IPS-15b (cell line): ENCODE measurements around the gene KIT.

Experiments used
- H3K27me3 ChIP-seq: one replicate; pipeline ENCODE4 v1.6.1; 2013; ENCODE audit warnings: low read length; ENCODE audit not compliant: control insufficient read depth, insufficient read depth
- H3K36me3 ChIP-seq: one replicate; pipeline ENCODE4 v1.6.1; 2013; ENCODE audit warnings: low read length; ENCODE audit not compliant: control insufficient read depth, insufficient read depth
- H3K4me1 ChIP-seq: one replicate; pipeline ENCODE4 v1.6.1; 2013; ENCODE audit warnings: mild to moderate bottlenecking, low read length; ENCODE audit not compliant: control insufficient read depth, insufficient read depth
- H3K4me3 ChIP-seq: one replicate; pipeline ENCODE4 v1.5.1; 2013; ENCODE audit warnings: low read depth, low read length
- H3K9ac ChIP-seq: one replicate; pipeline ENCODE4 v1.6.1; 2013; ENCODE audit warnings: low read depth, mild to moderate bottlenecking, low read length
- H3K9me3 ChIP-seq: one replicate; pipeline ENCODE4 v1.6.1; 2013; ENCODE audit warnings: mild to moderate bottlenecking, low read length; ENCODE audit not compliant: control insufficient read depth, insufficient read depth

Gene KIT

DNA sequence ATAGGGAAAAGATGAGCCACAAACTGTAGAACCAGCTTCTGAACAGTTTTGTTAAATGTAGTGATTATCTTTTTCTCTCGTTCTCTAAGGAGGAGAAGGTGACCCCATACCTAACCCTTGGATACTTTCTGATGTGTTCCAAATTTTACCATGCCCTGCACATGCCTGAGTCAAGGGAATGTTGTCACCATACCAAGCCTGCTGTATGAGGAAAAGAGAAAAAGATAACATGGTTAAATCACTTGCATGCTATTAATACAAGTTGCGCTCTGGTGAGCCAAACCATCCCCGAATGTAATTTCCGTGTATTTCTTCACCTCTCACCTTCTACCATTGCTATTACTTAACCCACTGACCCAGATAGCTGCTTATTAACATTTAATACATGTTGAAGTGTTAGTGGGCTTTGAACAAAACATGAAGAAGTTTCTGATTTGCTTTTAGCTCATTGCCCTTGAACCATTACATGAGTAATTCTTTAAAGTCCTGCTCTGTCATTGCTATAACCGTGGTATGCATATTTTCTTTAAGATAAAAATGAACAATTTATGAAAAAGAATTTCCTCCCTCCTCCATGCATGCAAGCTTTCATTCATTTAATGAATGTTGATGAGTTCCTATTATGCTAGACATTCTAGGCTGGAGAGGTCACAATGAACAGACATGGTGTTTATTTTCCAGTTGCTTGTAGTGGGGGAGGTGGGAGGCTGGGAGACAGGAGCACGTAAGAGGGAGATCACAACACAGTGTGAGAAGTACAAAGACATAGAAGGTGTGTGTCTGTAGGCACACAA is 13.6 kb upstream of the KIT start:
- Histone ChIP-seq H3K4me1 (no peaks in the 10 kb centered on the region), H3K9me3 (no peaks in the 10 kb centered on the region), H3K4me3 (no peak overlapping the region), H3K27me3 (no peaks in the 10 kb centered on the region), H3K9ac (no peak overlapping the region), H3K36me3 (no peaks in the 10 kb centered on the region)

DNA sequence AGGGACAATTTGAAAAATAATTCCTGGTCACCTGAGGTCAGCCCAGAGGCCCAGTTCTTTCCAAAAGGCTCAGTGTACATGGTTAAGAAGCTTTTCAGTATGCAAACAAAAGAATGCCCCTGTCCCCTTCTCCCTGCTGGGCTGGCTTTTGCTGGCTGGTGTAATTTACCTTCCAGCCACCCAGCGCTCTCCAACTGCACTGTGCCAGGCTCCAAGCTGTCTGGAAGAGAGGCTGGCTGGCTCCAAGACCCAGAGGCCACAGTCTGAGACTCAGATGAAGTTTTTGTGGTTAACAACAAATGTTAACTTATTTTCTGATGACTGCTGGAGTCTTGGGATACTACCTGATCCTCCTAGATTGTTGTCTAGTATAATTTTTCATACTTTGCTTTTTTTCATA is 11.9 kb upstream of the KIT start:
- Histone ChIP-seq H3K9me3 (no peaks in the 10 kb centered on the region), H3K9ac (no peak overlapping the region), H3K36me3 (no peaks in the 10 kb centered on the region), H3K4me1 (peaks cover 3% of the 10 kb centered on the region), H3K27me3 (no peaks in the 10 kb centered on the region), H3K4me3 (no peak overlapping the region)

DNA sequence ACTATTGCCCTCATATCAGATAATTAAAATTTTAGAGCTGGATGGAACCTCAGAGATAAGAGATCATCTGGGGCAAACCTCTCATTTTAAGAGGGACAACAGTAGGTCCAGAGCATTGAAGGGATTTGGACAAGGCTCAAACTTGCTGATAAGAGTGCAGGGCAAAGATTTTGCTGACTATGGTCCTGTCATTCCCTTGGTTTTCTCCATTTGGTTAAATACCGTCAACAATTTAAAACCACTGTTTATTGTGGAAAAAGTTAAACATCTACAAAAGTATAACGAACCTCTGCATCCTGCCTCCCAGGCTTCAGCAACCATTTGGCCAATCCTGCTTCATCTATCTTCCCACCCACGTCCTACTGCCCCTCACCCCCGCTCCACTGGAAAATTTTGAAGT is 10.7 kb upstream of the KIT start:
- Histone ChIP-seq H3K4me1 (peaks cover 3% of the 10 kb centered on the region), H3K9me3 (no peaks in the 10 kb centered on the region), H3K27me3 (no peaks in the 10 kb centered on the region), H3K9ac (no peak overlapping the region), H3K4me3 (no peak overlapping the region), H3K36me3 (no peaks in the 10 kb centered on the region)

DNA sequence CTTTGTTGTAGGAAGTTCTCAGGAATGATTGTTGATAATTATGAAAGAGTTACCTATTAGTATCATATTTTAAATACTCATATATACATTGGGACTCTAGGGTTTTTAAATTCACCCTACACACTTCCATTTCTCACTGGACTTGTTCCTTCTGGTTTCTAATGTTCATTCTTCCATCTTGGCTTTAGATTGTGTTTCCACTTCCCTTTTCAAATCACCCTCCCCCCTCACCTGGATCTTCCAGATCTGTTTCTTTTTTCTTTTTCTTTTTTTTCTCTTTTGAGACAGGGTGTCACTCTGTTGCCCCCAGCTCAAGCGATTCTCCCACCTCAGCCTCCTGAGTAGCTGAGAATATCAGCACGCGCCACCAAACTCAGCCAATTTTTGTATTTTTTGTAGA is 6.7 kb upstream of the KIT start:
- H3K27me3 ChIP-seq: peaks cover 22% of the 10 kb centered on the region

DNA sequence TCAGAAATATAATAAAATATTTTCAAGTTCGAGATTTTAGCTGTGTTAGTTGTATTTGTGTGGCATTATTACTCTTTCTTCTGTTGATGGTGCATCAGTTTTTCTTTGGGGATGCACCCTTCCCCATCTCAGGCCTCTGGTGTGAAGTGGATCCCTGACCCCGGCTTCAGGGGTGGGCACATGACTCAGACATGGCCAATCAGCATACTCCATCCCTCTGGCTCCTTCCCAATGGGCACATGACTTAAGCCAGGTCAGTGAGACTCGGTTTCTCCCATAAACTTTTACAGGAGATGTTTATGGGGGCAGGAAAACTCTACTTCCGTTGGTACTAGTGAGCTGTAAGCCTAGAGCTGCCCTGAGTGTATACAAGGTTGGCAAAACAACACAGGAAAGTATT is 3.0 kb upstream of the KIT start:
- no peaks in the 10 kb centered on the region for H3K36me3 ChIP-seq
- peaks cover 4% of the 10 kb centered on the region for H3K4me1 ChIP-seq
- no peaks in the 10 kb centered on the region for H3K9me3 ChIP-seq
- no peak overlapping the region for H3K9ac ChIP-seq
- H3K4me3 ChIP-seq: no peak overlapping the region
- peaks cover 44% of the 10 kb centered on the region for H3K27me3 ChIP-seq

More for the DNA sequence above, 6.7 kb upstream of the KIT start:
- Histone ChIP-seq H3K9ac (no peak overlapping the region), H3K4me3 (no peak overlapping the region), H3K36me3 (no peaks in the 10 kb centered on the region), H3K4me1 (peaks cover 3% of the 10 kb centered on the region), H3K9me3 (no peaks in the 10 kb centered on the region)

DNA sequence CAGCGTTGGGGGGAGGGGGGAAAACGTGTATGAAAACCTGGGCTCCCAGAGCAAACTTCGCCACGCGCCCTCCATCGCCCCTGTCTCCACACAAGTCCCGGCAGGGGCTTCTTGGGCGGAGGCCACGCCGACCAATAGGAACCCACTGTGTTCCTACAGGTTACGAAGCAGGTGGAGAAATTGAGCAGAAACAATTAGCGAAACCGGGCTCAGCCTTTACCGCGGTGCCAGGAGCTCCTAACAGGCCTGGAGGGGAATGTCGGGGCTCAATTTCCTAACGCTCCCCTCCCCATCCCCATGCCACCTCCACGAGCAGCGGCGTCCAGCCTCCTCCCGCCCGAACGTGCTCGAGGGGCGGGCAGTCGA is 589 bp upstream of the KIT start:
- peak overlapping the region; percentile 84 for H3K4me3 ChIP-seq
- peaks cover 59% of the 10 kb centered on the region for H3K27me3 ChIP-seq
- peaks cover 7% of the 10 kb centered on the region for H3K4me1 ChIP-seq
- no peaks in the 10 kb centered on the region for H3K36me3 ChIP-seq
- H3K9me3 ChIP-seq: no peaks in the 10 kb centered on the region
- H3K9ac ChIP-seq: peak overlapping the region; percentile 24

DNA sequence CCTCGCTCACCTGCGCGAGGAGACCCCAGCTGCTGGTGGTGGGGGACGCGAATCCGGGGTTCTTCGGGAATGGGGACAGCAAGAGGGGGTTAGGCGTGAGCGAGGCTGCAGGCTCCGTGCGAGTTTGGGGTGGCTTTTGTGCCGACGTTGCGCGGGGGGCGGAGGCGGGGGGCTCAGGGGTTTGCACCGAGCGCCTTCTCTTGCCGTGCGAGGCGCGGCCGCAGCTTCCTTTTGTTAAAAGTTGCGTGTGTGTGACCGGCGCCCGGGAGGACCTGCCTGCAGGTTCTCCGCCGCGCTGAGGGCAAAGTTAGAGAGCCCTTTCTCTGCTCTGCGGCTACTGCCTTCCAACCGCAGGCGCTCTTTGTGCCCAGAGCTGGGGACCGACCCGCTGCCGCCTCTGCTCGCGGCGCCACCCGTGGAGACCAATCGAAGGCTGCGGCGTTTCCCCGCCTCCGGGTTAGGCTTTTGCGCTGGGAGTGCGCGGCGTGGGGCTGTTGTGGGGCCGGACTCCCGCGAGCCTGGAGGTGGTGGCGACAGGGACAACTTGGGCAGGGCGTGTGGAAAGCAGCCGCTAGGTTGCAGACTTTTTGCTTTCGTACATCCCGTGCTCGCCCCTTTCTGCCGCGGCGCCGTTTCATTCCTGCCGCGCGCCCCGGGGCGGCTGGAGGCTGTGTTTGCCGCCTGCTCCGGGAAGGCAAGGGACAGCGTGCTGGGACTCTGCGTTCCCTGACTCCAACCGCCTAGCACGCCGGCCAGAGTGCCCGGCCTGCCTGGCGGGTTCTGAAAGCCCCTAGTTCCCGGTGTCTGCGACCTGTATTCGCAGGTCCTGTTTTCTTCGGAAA is 716 bp downstream of the KIT start:
- Histone ChIP-seq H3K4me1 (peaks cover 12% of the 10 kb centered on the region), H3K4me3 (peak overlapping the region; percentile 84), H3K9me3 (no peaks in the 10 kb centered on the region), H3K9ac (peak overlapping the region; percentile 60), H3K27me3 (peaks cover 57% of the 10 kb centered on the region), H3K36me3 (no peaks in the 10 kb centered on the region)

DNA sequence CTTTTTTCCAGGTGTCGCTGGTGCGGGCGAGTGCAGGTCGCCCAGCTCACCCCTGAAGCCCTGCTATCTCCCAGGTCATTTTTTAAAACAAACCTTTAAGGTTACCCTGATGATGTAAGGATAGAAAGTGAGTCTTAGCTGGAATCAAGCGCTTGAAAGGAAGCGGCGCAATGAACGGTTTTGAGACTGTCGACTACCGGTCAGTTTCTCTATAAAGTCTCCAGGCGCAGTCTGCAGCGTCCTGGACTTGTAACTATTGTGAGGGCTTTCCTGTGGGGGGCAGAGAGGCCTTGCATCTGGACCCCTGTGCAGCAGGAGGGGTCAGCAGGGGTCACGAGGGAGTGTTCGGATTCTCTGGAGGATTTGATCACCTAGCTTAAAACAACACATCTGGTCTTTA is 1.6 kb downstream of the KIT start:
- Histone ChIP-seq H3K9me3 (no peaks in the 10 kb centered on the region), H3K4me3 (peak overlapping the region; percentile 84), H3K36me3 (no peaks in the 10 kb centered on the region), H3K4me1 (peaks cover 19% of the 10 kb centered on the region), H3K9ac (peak overlapping the region; percentile 43), H3K27me3 (peaks cover 51% of the 10 kb centered on the region)

DNA sequence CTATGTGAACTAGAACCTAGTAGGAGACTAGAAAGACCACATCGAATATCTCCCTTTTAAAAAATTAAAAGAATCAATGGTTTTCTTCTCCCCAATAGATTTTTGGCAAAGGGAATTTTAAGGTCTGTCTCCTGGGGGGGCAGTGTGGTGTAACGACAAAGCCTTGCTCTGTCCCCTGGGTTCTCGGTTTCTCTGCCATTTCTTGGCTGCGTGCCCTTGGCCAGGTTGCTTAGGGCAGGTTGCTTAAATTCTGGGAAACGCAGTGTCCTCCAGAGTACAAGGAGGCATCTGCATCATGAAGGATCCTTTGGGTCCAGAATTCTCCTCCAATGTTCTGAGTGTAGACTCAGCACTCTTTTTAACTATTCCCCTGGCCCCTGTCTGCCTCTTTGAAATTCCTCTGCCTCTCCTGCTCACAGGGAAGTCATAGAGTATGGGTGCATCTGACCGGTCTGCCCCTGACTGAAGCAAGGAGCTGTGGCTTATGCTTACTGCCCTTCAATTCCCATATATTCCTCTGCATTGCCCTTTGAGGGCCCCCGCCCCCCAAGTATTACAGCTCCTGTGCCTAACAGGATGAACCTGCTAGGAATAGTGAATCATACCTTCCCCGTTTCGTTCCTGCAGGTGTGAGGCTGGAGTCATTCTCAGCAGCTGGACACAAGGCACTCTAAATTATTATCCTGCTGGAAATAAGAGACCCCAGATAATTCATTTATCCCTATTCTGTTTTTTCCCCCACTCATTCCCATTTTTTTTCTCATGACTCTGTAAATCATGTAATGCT is 2.2 kb downstream of the KIT start:
- Histone ChIP-seq H3K4me1 (peaks cover 19% of the 10 kb centered on the region), H3K9me3 (no peaks in the 10 kb centered on the region), H3K27me3 (peaks cover 48% of the 10 kb centered on the region), H3K9ac (no peak overlapping the region), H3K4me3 (peak overlapping the region; percentile 84), H3K36me3 (no peaks in the 10 kb centered on the region)

DNA sequence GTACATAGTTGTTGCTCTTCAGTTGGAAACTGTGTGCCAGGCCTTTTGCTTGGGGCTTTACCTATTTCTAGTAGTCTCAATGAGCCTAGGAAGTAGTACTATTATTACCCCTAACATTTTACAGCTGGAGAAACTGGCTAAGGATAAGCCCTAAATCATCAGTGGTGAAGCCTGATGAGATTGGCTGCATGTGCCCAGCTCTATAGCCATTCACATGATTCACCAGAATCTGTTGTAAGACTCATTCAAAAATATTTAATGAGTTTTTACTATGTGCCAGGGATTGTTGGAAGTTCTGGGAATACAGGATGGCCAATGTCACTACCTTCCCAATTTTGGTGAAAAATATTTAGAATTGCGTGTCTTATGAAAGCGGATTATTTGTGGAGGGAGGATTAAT is 2.8 kb downstream of the KIT start:
- peaks cover 19% of the 10 kb centered on the region for H3K4me1 ChIP-seq
- no peaks in the 10 kb centered on the region for H3K36me3 ChIP-seq
- H3K27me3 ChIP-seq: peaks cover 41% of the 10 kb centered on the region

DNA sequence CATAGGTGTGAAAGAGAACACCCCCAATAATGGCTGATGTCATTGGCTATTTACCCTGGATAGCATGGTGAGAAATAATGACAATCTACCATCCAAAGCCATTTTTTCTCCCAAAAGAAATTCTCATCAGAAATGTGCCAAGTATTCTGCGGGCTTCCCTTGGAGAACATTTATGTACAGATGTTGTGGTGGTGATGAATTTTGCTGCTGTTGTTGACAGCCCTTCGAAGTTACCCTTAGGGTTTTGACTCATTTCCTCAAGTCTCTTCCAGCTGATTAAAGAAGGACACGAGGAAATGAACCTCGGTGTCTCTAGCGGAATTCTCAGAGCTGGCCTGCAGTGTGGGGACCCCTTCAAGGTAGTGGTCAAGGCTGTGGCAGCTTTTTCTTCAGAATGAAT is 3.4 kb downstream of the KIT start:
- peaks cover 19% of the 10 kb centered on the region for H3K4me1 ChIP-seq
- H3K4me3 ChIP-seq: no peak overlapping the region
- no peak overlapping the region for H3K9ac ChIP-seq
- peaks cover 36% of the 10 kb centered on the region for H3K27me3 ChIP-seq
- H3K36me3 ChIP-seq: no peaks in the 10 kb centered on the region
- no peaks in the 10 kb centered on the region for H3K9me3 ChIP-seq

More for the DNA sequence above, 2.8 kb downstream of the KIT start:
- no peak overlapping the region for H3K4me3 ChIP-seq
- no peak overlapping the region for H3K9ac ChIP-seq
- no peaks in the 10 kb centered on the region for H3K9me3 ChIP-seq
